GM10248 (cell line): ENCODE measurements around the gene ETV4.

Experiments used
- CTCF ChIA-PET: fragments of 300-600 bp; sonication (Branson Sonifier 250); formaldehyde crosslinking; extraction: SDS; loops from one replicate; lab custom pipeline; 2021; ENCODE audit warnings: antibody characterized with exemption; lab: Yijun Ruan, JAX
- POLR2A ChIA-PET: fragments of 350-650 bp; sonication (Branson Sonifier 250); formaldehyde crosslinking; extraction: SDS; loops from one replicate; lab custom pipeline; 2020; ENCODE audit warnings: antibody characterized with exemption; lab: Yijun Ruan, JAX
- DNase-seq: peaks from one replicate; pipeline ENCODE4 v3.0.0; 2012; ENCODE audit errors: extremely low spot score
- CTCF ChIP-seq: IDR thresholded peaks from 2 replicates; pipeline ENCODE4 v1.5.1; 2012; ENCODE audit warnings: mild to moderate bottlenecking, low read depth; ENCODE audit errors: extremely low read depth, missing control alignments, control extremely low read depth

Gene ETV4

DNA sequence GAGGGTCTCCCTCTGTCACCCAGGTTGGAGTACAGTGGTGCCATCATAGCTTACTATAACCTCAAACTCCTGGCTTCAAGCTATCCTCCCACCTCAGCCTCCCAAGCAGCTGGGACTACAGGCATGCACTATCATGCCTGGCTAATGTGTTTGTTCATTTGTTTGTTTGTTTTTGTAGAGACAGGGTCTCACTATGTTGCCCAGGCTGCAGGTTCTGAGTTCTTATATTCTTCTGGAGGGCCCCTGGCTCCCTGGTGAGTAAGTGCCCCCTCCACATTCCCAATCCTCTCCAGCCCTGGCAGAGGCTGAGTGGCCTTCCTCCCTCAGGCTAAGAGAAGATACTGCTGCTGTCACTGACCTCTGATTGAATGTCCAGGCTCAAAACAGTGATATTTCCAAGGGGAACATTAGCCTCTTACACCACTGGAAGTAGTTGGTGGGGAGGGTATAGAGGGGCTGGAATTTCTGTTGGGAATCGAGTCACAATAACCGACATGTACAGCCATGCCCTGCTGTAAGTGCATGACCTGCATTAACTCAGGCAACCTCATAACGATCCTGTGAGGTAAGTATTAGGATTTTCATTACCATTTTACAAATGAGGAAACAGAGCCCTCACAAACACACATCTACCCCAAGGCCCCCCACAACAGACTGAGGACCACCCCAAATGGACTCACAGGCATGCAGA lies 2.7 kb upstream of the ETV4 start:
- no peak for TF ChIP-seq CTCF
- ChIA-PET CTCF (interaction anchor here (0.9 to 1.7 kb wide), 4 partner anchors 12 to 361 kb away, joined by 3 read pairs; no protein-coding TSS in a partner anchor), POLR2A (interaction anchor here (0.6 kb wide), 1 partner anchor 78 kb away, joined by 4 read pairs; no protein-coding TSS in a partner anchor)
- no peak for DNase-seq

DNA sequence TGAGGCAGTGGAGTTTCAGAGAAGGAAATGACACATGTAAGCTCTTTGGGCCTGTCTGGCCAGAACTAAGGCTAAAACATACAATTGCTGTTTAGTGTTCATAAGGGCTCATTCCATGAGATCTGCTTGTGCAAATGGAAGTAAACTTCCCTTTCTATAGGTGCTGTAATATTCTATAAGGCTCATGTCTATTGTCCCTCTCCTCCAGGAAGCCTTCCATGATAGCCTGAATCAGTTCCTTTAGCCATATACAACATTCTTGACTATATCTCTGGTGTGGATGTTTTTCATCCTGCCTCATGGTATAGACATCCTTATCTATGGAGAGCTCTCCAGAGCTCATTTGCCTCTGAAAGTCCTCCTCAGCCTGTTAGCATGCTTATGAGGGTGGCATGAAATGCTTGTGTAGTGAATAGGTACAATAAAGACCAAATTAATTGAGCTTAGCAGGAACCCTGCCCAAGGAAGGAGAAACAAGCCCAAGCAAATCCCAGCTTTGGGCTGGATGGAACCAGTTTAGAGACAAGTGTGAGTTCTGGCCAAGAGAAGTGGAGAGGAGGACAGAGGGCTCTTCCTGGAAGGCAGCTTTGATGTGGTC lies 1.6 kb upstream of the ETV4 start:
- no peak for TF ChIP-seq CTCF
- no peak for DNase-seq
- ChIA-PET POLR2A (no interaction called here), CTCF (interaction anchor here (0.9 to 2.4 kb wide), 9 partner anchors 11 to 362 kb away, joined by 3 to 14 read pairs (median 3); partner anchors contain the start of gene DHX8)

DNA sequence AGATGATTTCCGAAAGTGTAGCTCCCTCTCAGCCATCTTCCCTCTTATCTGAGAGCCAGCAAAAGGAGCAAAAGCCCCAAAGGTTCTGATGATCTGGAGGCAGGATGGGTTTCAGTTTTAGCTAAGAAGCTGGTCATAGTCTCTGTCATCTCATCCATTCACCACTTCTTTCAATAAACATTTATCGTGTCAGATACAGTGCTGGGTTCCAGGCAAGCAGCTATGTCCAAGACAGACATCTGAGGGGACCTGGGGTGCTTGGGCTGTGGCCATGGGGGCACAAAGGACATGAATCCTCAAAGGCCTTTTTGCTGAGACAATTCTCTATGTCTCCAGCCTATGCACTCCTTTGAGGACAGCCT lies 1.0 kb upstream of the ETV4 start:
- TF ChIP-seq CTCF, result no peak
- no peak for DNase-seq

GRCh38 chr17:43545383-43545632 lies 832 bp downstream of the ETV4 start:
- CTCF ChIA-PET, result no interaction called here
- POLR2A ChIA-PET, result interaction anchor here (0.6 to 0.7 kb wide), 2 partner anchors 166 to 188 kb away, joined by 3 read pairs; no protein-coding TSS in a partner anchor
- no peak for TF ChIP-seq CTCF
- DNase-seq, result peak; percentile 63

More for the DNA sequence above, 1.0 kb upstream of the ETV4 start:
- POLR2A ChIA-PET, result no interaction called here
- CTCF ChIA-PET, result interaction anchor here (1.4 to 2.4 kb wide), 5 partner anchors 29 to 153 kb away, joined by 3 to 14 read pairs (median 5); partner anchors contain the start of gene DHX8

DNA sequence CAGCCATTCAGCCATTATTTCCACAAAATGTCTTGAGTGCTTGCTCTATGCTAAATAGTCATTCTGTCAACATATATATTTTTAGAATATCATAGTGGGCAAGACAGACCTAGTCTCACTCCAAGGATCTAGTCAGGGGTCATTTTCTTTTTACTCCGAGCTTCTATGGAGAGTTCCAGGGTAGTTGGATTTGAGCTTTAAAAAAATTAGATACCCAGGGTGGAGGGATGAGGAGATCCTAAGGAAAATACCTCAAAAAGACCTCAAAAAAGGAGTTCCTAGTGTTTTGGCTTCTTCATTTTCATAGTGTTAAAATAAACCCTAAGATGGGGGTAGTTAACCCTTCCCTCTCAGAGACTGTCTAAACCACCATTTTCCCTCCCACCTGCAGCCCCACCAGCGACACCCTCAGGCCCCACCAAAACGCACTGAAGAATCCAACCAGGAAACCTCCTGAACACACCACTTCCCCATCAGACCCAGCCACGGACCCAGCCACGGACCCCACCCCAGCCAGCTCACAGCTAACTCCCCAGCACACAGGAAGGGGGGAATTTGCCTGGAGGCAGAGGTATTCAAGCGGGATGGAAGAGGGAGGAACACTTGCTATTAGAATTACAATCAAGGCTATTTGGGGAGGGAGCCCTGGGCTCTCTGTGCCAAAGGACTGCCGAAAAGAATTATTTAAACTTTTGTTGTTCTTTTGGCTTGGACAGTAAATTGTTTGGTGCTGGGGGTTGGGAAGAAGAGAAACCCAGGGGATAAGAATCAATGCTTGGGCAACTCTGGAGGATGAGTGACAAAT lies 2.2 kb downstream of the ETV4 start:
- peak; percentile 2 for TF ChIP-seq CTCF
- no peak for DNase-seq
- ChIA-PET CTCF (interaction anchor here (1.0 kb wide), 2 partner anchors 20 to 149 kb away, joined by 3 to 4 read pairs; no protein-coding TSS in a partner anchor), POLR2A (no interaction called here)

- no peak for DNase-seq
- ChIA-PET POLR2A (no interaction called here), CTCF (interaction anchor here (1.0 kb wide), 2 partner anchors 20 to 149 kb away, joined by 3 to 4 read pairs; no protein-coding TSS in a partner anchor)
- TF ChIP-seq CTCF, result no peak
Measured at GRCh38 chr17:43543300-43543699, 2.8 kb downstream of the ETV4 start.
